ENCODE data around the gene TMEM101.
A peak's percentile ranks its signal among the peaks of the same experiment; 100 is the strongest.

Gene TMEM101

DNA sequence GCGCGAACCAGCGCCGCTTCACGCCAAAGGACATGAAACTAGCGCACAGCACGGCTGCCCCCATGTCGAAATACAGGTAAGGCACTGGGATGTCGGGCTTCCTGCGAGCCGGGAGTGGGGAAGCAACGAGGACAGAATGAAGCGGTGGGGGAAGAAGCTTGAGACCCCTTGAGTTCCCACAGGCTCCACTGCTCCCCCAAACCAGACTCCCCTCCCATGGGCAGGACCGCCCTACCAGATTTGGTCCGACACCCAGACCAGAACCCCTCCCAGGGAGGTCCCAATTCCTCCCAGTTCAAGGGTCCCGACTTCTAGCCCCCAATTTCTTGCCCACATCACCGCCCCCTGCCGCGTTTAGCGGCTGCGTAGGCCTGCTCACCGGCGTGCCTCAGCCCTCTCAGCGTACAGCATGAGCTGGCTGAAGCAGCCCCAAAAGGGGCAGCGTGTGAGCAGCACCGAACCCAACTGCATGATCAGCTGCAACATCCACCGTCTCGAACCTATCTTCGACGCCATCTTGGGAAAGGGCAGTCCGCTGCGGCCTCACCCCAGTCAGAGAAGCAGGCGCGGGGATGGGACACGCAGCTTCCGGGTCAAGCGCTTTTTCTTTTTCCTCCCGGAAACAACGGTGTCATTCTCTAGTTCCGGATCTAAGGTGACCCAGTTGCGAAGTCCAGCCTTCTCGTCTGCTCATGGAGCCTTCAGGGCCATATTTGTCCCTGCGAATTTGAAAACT is at the start of gene TMEM101 (continued):
- TF ChIP-seq, protein P1, sequence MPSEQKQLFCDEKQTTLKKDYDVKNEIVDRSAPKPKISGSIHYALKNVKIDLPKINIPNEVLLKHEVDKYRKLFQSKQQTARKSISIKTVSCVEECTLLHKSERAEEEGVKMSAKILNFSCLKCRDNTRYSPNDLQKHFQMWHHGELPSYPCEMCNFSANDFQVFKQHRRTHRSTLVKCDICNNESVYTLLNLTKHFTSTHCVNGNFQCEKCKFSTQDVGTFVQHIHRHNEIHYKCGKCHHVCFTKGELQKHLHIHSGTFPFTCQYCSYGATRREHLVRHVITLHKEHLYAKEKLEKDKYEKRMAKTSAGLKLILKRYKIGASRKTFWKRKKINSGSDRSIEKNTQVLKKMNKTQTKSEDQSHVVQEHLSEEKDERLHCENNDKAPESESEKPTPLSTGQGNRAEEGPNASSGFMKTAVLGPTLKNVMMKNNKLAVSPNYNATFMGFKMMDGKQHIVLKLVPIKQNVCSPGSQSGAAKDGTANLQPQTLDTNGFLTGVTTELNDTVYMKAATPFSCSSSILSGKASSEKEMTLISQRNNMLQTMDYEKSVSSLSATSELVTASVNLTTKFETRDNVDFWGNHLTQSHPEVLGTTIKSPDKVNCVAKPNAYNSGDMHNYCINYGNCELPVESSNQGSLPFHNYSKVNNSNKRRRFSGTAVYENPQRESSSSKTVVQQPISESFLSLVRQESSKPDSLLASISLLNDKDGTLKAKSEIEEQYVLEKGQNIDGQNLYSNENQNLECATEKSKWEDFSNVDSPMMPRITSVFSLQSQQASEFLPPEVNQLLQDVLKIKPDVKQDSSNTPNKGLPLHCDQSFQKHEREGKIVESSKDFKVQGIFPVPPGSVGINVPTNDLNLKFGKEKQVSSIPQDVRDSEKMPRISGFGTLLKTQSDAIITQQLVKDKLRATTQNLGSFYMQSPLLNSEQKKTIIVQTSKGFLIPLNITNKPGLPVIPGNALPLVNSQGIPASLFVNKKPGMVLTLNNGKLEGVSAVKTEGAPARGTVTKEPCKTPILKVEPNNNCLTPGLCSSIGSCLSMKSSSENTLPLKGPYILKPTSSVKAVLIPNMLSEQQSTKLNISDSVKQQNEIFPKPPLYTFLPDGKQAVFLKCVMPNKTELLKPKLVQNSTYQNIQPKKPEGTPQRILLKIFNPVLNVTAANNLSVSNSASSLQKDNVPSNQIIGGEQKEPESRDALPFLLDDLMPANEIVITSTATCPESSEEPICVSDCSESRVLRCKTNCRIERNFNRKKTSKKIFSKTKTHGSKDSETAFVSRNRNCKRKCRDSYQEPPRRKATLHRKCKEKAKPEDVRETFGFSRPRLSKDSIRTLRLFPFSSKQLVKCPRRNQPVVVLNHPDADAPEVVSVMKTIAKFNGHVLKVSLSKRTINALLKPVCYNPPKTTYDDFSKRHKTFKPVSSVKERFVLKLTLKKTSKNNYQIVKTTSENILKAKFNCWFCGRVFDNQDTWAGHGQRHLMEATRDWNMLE (tag by site-specific recombination; conservative IDR thresholded peaks at IDR 0.05; ENCODE audit: low read depth): peak; percentile 98
- TF ChIP-seq ZNF555 (tag by site-specific recombination; conservative IDR thresholded peaks at IDR 0.05) (no peak), ZNF621 (tag by site-specific recombination; IDR thresholded peaks at IDR 0.05) (no peak), TSHZ1 (tag by site-specific recombination; IDR thresholded peaks at IDR 0.05; ENCODE audit: borderline replicate concordance) (peak; percentile 81; the same call in 1 of the 2 replicates), ZBTB7A (tag by site-specific recombination; IDR thresholded peaks at IDR 0.05; ENCODE audit: low read depth) (peak; percentile 93), GLIS2 (tag by site-specific recombination; IDR thresholded peaks at IDR 0.05) (peak; percentile 72), KLF8 (tag by site-specific recombination; IDR thresholded peaks at IDR 0.05) (peak; percentile 96), KLF17 (tag by site-specific recombination; IDR thresholded peaks at IDR 0.05) (peak; percentile 98), ZSCAN18 (tag by site-specific recombination; IDR thresholded peaks at IDR 0.05) (peak; percentile 89; the same call in 1 of the 2 replicates), EGR2 (tag by site-specific recombination; IDR thresholded peaks at IDR 0.05; ENCODE audit: low read depth) (no peak), ZNF292 (tag by site-specific recombination; IDR thresholded peaks at IDR 0.05; ENCODE audit: borderline replicate concordance, low read depth) (no peak), SCRT1 (tag by site-specific recombination; IDR thresholded peaks at IDR 0.05; ENCODE audit: borderline replicate concordance) (no peak), ZEB2 (tag by site-specific recombination; IDR thresholded peaks at IDR 0.05) (peak; percentile 83), TRIM28 (IDR thresholded peaks at IDR 0.05; ENCODE audit: borderline replicate concordance, low read length) (peak; percentile 92), ZNF629 (tag by site-specific recombination; IDR thresholded peaks at IDR 0.05) (peak; percentile 89), ZNF610 (tag by site-specific recombination; IDR thresholded peaks at IDR 0.05; ENCODE audit: borderline replicate concordance) (peak; percentile 68; the same call in 1 of the 2 replicates), ZNF585B (tag by site-specific recombination; IDR thresholded peaks at IDR 0.05) (no peak), ZNF837 (tag by site-specific recombination; IDR thresholded peaks at IDR 0.05) (no peak), ZNF184 (tag by site-specific recombination; IDR thresholded peaks at IDR 0.05) (peak; percentile 89; the same call in 1 of the 2 replicates), ZNF239 (tag by site-specific recombination; IDR thresholded peaks at IDR 0.05) (0 out of 2 replicates have a peak, but pooled peaks have one; percentile 53), ZBTB17 (tag by site-specific recombination; IDR thresholded peaks at IDR 0.05) (peak; percentile 99), ZNF394 (tag by site-specific recombination; IDR thresholded peaks at IDR 0.05; ENCODE audit: borderline replicate concordance) (peak; percentile 99), OVOL3 (tag by site-specific recombination; IDR thresholded peaks at IDR 0.05) (peak; percentile 82; the same call in 1 of the 2 replicates), ZNF133 (tag by site-specific recombination; IDR thresholded peaks at IDR 0.05) (no peak), MZF1 (tag by site-specific recombination; IDR thresholded peaks at IDR 0.05; ENCODE audit: borderline replicate concordance) (peak; percentile 82)
- TF ChIP-seq, protein P2, sequence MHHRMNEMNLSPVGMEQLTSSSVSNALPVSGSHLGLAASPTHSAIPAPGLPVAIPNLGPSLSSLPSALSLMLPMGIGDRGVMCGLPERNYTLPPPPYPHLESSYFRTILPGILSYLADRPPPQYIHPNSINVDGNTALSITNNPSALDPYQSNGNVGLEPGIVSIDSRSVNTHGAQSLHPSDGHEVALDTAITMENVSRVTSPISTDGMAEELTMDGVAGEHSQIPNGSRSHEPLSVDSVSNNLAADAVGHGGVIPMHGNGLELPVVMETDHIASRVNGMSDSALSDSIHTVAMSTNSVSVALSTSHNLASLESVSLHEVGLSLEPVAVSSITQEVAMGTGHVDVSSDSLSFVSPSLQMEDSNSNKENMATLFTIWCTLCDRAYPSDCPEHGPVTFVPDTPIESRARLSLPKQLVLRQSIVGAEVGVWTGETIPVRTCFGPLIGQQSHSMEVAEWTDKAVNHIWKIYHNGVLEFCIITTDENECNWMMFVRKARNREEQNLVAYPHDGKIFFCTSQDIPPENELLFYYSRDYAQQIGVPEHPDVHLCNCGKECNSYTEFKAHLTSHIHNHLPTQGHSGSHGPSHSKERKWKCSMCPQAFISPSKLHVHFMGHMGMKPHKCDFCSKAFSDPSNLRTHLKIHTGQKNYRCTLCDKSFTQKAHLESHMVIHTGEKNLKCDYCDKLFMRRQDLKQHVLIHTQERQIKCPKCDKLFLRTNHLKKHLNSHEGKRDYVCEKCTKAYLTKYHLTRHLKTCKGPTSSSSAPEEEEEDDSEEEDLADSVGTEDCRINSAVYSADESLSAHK (tag by site-specific recombination; IDR thresholded peaks at IDR 0.05): no peak; the same call in 1 of the 2 replicates
